Activated CD8-positive, alpha-beta memory T cell treated with anti-CD3 and anti-CD28 coated beads, Interleukin-2, amount 50 U/mL, for 1 hour (primary cell): ENCODE measurements around the gene BDH1.

Experiments
- DNase-seq: peaks from one replicate; pipeline ENCODE4 v3.0.0-alpha.2; 2020; ENCODE audit errors: extremely low read depth

The BDH1 gene

DNA sequence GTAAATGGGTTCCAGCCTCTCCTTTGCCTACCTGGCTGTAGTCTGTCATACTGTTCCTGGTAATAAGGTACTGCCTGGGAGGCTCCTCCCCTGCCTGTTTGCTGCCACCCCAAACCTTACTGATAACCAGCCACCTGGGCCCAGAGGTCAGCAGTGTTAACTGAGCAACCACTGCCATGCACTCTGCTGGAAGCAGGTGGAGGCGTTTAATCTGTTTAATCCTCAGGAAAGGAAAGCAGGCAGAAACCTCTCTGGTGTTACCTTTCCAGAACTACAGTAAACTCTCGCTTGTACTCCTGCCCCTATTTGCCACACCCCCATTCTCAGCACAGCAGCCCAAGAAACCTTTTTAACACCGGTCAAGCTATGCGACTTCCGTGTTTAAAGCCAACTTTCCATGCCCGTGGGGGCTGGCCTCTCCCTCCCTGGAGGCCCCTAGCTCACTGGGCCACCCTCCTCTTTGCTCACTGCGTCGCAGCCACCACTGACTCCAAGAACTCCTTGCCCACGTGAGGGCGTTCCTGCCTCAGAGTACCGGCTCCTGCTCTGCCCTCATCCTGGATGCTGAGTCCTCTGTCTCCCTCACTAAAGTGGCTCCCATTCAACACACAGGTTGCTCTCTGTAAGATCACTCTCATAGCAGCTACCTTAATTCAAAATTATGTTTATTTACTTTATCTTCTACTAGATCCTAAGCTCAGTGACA is 8.3 kb downstream of the BDH1 start:
- DNase-seq, result no peak

DNA sequence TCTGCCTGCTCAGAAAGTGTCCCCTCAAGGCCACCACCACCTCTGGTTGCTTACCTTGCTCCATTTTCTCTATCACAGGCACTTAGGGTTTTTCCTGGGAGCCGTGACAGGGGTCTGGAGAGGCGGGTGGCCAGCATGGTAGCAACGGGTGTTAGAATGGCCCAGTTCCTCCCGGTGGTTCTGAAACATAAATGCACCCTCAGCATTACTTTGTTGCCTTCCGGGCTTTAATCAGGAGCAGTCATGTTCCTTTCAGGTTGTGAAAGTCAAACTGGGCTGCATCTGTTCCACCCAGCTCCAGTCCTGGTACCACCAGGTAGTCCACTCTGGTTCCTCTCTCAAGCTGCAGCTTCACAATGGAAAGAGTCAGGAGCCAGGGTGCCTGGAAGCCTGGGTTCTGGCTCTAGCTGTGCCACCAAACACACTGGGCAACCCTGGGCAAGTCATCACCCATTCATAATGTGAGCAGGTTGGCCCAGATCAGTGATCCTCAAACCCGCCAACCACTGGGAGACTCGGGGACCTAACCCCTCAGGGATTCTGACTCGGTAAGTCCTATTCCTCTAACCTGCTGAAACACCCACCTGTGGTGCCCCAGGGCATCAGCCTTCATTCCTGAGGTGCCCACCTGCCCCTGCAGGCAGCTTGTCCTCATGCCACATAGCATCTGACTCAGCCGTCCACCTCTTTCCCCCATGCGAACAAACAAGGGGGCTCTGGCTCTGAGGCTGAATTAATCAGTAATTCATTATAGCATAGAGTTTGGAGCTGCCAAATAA is 9.3 kb downstream of the BDH1 start:
- DNase-seq, result no peak

DNA sequence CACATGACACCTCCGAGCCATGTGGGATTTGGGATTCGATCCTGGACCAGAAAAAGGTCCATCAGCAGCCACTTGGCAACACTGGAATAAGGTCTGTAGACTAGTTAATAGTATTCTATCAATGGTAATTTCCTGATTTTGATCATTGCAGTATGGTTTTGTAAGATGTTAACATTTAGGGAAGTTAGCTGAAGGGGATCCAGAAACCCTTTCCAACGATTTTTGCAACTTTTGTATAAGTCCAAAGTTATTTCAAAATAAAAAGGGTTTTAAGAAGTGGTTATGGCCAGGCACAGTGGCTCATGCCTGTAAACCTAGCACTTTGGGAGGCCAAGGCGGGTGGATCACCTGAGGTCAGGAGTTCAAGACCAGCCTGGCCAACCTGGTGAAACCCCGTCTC is 10.2 kb downstream of the BDH1 start:
- no peak for DNase-seq

DNA sequence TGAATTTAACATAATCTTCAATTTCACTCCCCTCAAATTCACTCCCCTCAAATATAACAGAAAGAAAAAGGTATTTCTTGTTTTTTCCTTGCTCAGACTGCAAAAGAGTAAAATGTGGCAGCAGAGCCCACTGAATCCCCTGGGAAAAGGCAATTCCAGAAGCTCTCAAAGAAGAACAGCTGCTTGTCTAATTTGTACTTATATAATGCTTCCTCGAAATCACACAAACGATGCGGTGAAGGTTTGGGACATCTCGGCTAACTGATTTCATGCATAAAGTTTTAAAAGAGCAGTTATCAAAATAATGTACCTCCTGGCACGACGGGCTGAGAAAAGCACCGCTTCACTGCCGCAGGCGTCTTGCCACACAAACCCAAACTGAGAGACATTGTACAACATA is 10.7 kb downstream of the BDH1 start:
- DNase-seq, result no peak

DNA sequence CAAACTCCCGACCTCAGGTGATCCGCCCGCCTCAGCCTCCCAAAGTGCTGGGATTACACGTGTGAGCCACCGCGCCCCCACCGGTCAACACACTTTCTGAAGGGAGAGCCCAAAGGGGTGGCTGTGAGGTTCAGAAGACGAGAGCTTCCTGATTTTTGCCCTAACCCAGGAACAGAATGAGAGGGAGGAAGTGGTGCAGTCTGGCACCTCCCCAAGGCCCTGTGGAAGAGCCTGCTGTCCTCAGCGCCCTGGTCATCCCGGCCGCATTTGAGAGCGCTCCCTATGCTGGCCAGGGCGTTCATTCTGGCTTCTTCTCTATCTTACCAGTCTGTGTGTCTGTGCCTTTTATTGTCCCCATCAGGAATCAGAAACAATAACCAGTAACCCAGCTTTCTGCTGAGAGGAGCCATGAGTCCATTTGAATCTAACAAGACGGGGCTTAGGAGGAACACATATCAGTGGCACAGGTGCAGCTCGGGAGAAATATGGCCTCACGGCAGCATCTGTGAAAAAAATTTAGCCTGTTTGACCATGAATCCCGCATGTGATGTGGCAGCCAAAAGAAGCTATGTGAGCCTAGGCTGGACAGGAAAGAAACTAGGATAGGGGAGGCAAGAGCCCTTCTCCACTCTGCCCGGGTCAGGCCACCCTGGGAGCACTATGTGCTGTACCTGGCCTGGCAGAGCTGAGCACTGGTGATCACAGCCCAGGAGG is 12.9 kb downstream of the BDH1 start:
- DNase-seq, result no peak

DNA sequence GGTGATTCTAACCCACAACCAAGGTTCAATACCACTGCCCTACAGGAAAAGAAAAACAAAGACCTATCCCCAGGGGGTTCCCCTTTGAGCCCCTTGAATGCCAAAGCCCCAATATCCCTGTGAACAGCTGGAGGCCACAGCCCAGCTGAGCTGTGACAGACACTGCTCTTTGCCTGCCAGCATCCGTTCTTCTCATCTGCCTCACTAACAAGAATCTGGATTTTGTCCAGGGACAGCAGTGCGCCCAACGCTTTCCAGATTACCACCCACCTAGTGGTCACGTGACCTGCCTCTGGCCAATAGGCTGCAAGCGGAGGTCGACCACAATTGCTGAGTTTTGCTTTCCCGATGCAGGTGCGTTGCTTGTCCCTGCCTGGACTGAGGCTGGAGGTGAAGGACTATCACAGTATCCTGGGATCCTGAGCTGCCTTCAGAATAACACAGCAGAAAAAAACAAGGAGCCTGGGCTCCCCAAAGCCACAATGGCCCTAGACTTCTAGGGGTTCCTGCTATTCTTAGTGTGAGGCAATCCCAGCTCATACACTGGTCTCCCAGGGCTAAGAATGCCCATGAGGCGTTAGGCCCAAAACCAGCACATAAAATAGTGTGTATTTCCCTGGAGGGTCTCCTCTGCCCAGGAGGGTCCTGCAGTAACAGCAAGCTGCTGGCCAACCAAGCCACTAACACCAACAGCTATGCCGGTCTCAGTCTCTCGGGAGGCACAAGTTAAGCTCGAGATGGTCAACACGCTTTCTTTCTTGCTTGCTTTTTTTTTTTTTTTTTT is 13.8 kb downstream of the BDH1 start:
- no peak for DNase-seq

DNA sequence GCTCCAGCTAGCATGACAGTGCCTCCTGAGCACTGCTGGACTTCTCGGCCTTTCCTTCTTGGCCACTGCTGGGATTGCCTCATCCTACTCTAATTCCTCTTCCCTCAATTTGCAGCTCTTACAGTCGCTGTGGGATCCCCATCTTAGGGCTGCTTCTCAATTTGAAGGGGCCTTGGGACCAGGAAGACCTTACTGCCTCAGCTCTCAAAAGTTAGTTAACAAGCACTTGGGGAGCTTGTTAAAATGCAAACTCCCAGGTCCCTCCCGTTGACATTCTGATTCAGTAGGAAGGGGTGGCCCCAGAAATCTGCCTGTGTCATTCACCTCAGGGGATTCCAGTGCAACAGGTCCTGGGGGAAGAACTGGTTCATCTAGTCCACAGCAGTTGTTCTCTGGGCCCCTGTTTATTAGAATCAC is 14.8 kb downstream of the BDH1 start:
- no peak for DNase-seq

DNA sequence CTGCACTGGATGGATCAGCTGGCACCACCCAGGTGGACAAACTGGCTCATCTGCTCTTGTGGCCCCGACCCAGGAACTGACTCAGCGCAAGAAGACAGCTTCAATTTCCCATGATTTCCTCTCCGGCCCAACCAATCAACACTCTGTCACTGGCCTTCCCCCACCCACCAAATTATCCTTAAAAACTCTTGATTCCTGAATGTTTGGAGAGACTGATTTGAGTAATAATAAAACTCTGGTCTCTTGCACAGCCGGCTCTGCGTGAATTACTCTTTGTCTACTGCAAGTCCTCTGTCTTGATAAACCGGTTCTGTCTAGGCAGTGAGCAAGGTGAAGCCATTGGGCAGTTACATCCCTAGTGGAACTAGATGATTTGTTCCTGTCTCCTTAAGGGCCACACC is 16.1 kb downstream of the BDH1 start:
- no peak for DNase-seq

DNA sequence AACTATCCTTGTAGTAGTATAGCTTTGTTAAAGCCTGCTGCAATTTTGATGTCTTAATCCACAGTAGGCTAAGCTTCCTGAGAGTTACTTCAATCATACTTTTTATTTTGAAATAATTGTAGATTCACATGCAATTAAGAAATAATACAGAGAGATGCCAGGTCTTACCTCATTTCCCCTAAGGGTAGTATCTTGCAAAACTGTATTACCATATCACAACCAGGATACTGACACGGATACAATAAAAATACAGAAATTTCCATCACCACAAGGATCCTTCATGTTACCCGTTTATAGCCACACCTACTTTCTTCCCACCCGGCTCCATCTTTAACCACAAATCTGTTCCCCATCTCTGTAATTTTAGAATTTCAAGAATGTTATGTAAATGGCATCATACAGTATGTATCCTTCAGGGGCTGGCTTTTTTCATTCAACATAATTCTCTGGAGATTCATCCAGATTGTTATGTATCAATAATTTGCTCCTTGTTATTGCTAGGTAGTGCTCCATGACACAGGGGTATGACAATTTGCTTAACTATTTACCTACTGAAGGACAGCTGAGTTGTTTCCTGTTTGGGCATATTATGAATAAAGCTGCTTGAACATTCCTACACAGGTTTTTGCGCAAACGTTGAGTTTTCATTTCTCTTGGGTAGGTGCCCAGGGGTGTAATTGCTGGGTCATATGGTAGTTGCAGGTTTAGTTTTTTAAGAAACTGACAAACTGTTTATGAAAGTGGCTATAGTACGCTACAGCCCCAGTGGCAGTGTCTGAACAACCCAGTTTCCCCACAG is 21.6 kb downstream of the BDH1 start:
- no peak for DNase-seq

DNA sequence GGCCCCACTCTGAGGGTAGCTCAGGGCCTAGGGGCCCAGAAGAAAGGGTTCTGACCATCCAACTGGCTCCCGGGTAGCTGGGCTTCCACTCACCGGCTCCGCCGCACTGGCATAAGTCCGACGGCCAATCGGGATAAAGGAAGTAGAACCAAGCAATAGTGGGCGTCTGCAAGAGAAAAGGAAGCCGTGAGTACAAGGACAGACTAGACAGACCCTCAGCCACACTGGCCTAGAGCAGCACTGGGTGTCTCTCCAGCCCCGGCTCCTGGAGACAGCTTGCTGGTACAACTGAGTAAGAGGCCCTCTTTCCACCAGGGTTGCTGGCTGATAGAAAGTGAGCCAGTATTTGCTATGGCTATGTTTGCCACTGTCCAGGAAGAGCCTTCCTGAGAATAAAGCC is 22.4 kb downstream of the BDH1 start:
- no peak for DNase-seq

DNA sequence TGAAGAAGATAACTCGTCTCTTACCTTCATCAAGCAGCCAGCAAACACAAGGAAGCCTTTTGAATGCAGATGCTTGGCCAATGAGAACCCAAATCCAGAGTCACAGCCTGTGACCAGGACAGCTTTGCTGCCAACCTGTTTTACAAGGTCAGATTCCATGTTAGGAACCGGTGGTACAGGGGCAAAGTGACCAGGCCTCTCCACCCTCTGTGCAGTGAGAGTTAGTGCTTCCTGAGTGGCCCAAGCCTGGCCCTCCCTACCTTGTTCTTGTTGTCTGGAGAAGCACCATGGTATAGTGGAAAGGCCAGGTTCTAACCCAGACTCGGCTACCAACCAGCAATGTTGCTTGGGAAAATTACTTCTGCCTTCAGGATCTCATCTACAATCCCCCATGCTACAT is 23.4 kb downstream of the BDH1 start:
- no peak for DNase-seq

DNA sequence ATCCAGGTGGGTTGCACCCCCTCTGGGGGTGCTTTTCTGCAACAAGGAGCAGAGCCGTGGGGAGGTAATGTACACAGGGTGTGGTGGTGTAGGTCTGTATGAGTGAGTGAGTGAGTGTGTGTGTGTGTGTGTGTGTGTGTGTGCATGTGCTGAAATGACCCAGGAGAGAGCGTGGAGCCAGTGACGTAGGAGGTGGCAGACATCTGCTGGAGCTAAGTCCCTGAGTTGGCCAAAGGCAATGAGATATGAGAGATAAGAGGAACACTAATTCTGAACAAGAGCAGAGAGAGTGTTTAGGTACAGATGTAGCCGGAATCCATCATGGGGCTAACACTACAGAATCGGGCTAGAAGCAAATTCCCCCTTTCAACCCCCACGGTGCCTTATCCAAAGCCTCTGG is 27.6 kb downstream of the BDH1 start:
- DNase-seq, result no peak

DNA sequence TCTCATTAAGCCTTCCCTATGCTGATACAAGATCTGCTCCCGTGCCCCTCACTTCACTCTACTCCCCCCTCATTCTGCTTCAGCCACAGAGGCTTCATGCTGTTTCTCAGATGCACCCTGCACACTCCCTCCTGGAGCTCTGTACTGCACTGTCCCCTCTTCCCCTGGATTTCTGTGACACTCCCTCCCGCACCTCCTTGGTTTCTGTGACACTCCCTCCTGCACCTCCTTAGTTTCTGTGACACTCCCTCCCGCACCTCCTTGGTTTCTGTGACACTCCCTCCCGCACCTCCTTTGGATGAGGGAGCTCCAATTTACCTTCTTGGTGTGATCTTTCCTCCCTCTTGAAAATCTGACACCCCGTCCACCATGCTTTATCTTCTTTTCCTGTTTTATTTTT is 28.2 kb downstream of the BDH1 start:
- no peak for DNase-seq

DNA sequence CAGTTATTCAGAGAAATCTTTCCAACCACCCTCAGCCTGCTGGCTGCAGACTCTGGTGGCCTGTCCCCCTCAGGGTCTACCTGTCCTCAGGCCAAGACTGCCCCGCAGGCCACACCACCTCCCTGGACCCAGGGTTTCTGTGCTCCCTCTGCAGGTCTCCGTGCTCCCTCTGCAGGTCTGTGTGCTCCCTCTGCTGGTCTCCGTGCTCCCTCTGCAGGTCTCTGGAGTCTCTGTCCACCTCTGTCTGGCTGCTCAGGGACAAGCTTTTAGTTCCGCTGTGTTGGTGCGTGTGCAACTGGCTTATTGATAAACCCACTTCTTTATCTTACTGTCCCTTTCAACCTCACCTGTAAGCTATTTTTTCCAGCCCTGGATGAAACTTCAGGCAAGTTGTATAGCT is 30.1 kb downstream of the BDH1 start:
- DNase-seq, result no peak

DNA sequence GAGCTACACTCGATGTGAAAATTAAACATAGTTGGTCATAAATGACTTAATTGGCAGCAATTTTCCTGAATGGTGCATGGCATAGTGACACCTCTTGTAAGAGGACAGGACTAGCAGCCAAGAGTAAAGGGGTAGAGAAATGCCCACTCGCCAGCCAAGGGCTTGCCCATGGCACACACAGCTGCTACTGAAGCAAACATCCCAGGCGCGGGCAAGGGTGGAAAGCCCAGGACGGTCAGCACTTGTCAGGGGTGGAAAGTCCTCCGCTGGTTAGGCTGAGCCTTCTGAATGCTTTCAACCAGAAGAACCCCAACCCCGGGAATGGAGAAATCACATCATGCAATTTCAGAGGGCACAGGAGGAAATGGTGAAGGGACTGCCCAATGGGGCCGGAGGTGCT is 31.6 kb downstream of the BDH1 start:
- no peak for DNase-seq

DNA sequence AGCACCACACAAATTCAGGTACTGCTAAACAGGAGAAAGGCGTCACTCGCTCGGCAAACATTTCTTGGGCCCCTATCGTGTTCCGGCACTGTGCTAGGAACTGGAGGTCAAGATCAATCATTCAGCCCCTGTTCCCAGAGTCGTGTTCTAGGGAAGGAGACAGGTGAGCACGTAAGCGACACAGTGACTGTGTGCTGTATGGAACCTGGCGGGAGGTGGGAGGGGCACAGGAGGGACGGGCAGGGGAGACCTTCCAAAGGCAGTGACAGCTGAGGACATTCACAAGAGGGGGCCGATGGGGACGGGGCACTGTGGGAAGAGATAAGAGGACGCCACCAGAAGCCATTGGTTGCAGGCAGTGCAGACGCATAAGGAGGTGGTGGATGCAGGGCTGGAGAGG is 32.2 kb downstream of the BDH1 start:
- no peak for DNase-seq

DNA sequence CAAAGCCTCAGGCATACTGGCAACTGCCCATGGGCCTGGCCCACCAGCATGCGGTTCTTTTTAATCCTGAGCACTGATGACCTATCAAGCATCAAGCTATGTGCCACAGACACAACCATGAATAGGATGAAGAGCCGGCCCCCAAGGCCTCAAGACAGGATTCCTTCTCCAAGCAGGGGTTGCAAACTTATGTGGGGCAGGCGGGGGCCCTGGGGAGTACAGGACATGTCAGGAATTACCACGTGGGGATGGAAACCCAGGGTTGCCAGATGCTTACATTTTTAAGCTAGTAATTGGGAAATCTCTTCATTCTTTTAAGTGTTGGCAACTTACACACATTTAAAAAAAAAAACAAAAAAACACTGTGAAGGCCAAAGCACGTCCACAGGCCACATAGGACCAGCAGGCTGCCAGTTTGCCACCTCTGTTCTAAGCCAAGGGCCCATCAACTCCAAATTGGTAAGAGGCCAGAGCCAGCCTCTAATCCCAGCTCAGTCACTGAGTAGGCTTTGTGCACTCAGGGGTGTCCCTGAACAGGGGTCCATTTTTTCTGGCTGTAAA is 32.8 kb downstream of the BDH1 start:
- DNase-seq, result no peak

DNA sequence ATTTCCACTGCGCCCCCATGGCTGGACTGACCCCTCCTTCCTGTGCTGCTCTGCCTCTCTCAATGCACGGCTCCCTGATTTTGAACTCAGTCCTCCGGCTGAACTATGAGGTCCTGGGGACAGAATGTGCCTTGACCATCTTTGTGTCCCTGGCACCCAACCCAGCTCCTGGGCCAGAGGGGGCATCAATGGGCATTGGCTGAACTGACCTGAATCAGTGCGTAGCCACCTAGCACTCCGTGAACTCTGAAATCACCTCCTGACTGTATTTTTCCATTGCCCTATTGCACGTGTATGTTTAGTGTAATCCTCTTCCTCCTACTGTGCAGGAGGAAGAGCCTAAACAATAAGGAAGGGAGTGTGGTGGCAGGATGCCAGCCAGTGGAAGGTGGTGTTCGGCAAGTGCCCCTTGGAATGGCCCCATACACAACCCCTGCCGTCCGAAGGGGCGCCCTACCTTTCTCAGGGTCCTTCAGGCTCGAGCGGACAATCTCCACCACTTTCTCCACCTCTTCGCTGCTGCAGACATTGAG is 33.5 kb downstream of the BDH1 start:
- no peak for DNase-seq

DNA sequence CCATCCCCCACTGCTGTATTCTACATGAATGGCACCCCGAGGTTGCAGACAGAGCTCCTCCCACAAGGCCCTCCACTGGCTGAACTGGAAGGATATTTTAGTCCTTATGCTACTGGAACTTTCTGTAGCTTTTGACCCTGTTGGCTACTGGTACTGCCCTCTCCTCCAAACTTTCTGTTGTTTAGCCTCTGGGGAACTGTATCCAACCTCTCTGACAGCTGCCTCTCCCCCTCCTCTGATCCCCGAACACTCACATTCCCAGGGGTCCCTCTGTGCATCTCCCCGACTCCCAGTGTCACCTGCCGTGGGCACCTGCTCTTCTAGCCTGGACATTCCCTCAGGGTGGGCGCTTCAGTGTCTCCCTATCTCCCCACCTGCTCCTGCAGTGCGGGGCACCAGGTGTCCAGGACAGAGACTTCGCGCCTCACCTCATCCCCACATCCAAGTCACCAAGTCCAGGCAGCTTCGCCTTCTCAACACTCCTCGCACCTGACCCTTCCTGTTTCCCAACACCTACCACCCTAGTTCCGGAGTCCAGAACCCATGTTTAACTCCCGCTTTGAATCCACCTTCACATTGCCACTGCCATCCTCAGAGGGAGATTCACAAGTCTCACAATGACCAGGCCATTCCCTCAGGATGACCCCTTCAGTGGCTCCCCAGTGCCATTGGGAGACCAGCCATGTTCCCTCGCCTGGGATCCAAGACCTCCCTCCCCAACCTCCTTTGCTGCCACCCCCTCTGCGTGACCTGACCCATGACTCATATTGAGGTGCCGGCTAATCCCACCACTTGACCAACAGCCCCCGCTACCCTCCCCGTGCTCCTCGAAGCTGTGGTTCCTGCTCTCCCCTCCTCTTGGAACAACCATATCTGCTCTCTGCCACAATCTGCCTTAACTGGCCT is 34.2 kb downstream of the BDH1 start:
- no peak for DNase-seq
